HG03378 (cell line): ENCODE results near the gene PDHX.
"Not testable (repeated sequence)": the region's sequence is repeated elsewhere in the genome, so short reads cannot be mapped to it uniquely, and the experiment has no call there.

Experiments used
- ATAC-seq: cut with Tn5 transposase; IDR thresholded peaks from one replicate; pipeline ENCODE4 v1.9.1; 2021; ENCODE audit warnings: mild to moderate bottlenecking, moderate library complexity; ENCODE audit not compliant: unreplicated experiment

PDHX gene

GRCh38 chr11:34909955-34910354 is 6.5 kb upstream of the PDHX start:
- no peak for ATAC-seq

- peak; percentile 59 for ATAC-seq
These were observed 5.6 kb upstream of the PDHX start for GRCh38 chr11:34910817-34911216.

GRCh38 chr11:34911676-34912075 is 4.7 kb upstream of the PDHX start:
- ATAC-seq = no peak

GRCh38 chr11:34913556-34913955 is 2.9 kb upstream of the PDHX start:
- ATAC-seq = not testable (repeated sequence)

GRCh38 chr11:34915136-34916014 is 1.0 kb upstream of the PDHX start:
- peak; percentile 4 for ATAC-seq

GRCh38 chr11:34916843-34917770 is 689 bp downstream of the PDHX start:
- no peak for ATAC-seq

GRCh38 chr11:34921156-34921555 is 4.7 kb downstream of the PDHX start:
- ATAC-seq = no peak

GRCh38 chr11:34924714-34925113 is 8.3 kb downstream of the PDHX start:
- no peak for ATAC-seq

GRCh38 chr11:34926101-34926830 is 9.8 kb downstream of the PDHX start:
- no peak for ATAC-seq

GRCh38 chr11:34926831-34927132 is 10.4 kb downstream of the PDHX start:
- ATAC-seq = no peak

GRCh38 chr11:34928268-34928959 is 12.0 kb downstream of the PDHX start:
- no peak for ATAC-seq

- no peak for ATAC-seq
These were observed 12.7 kb downstream of the PDHX start for GRCh38 chr11:34928960-34929680.

GRCh38 chr11:34929794-34930763 is 13.7 kb downstream of the PDHX start:
- ATAC-seq = no peak

GRCh38 chr11:34936945-34937629 is 20.7 kb downstream of the PDHX start:
- ATAC-seq = no peak

GRCh38 chr11:34938611-34939010 is 22.2 kb downstream of the PDHX start:
- no peak for ATAC-seq

GRCh38 chr11:34940026-34940677 is 23.7 kb downstream of the PDHX start:
- no peak for ATAC-seq

GRCh38 chr11:34941688-34942087 is 25.3 kb downstream of the PDHX start:
- no peak for ATAC-seq

GRCh38 chr11:34944692-34945091 is 28.3 kb downstream of the PDHX start:
- no peak for ATAC-seq
